Measurements from ENCODE around the gene ZBTB38.

ZBTB38 gene

GRCh38 chr3:141333836-141334626 lies 34.3 kb upstream of the ZBTB38 start:
- TF ChIP-seq, protein P1, sequence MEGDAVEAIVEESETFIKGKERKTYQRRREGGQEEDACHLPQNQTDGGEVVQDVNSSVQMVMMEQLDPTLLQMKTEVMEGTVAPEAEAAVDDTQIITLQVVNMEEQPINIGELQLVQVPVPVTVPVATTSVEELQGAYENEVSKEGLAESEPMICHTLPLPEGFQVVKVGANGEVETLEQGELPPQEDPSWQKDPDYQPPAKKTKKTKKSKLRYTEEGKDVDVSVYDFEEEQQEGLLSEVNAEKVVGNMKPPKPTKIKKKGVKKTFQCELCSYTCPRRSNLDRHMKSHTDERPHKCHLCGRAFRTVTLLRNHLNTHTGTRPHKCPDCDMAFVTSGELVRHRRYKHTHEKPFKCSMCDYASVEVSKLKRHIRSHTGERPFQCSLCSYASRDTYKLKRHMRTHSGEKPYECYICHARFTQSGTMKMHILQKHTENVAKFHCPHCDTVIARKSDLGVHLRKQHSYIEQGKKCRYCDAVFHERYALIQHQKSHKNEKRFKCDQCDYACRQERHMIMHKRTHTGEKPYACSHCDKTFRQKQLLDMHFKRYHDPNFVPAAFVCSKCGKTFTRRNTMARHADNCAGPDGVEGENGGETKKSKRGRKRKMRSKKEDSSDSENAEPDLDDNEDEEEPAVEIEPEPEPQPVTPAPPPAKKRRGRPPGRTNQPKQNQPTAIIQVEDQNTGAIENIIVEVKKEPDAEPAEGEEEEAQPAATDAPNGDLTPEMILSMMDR (IDR thresholded peaks at IDR 0.05; ENCODE audit: insufficient read depth, low read depth, low read length, missing control alignments) = no peak
- H3K4me3 ChIP-seq (ENCODE audit: low read length) = no peak overlapping the region
- DNase-seq (ENCODE audit: low read depth) = no peak

DNA sequence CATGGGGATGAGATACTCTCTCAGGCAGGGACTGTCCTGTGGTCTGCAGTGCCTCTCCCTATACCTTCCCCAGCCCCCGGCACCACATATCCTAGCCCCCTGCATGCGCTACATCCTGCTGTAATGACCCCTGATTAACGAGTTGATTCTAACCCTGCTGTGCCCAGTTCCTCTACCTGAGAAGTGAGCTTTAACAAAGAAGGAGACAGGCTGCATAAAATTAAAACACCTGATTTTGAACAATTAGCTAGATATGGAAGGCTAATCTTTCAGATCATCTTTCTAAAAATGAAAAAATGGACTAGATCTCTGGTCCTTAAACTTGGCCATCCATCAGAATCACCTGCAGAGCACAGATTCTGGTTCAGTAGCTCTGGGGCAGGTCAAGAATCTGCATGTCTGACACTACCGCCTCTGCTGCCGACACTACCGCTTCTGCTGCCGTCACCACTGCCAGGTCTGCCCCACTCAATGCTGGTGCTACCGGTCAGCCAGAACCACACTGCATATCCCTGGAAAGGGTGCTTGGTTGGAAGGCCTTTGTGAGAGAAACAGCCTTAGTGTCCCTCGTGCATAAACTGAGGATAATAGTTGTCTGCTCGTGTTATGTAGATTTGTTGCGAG lies 33.6 kb upstream of the ZBTB38 start:
- H3K4me3 ChIP-seq (ENCODE audit: low read length) = no peak overlapping the region

GRCh38 chr3:141335531-141336061 lies 32.7 kb upstream of the ZBTB38 start:
- TF ChIP-seq, protein P1 (IDR thresholded peaks at IDR 0.05; ENCODE audit: insufficient read depth, low read depth, low read length, missing control alignments) = no peak
- H3K4me3 ChIP-seq (ENCODE audit: low read length) = no peak overlapping the region
- DNase-seq (ENCODE audit: low read depth) = peak; percentile 33

More for the DNA sequence above, 33.6 kb upstream of the ZBTB38 start:
- TF ChIP-seq, protein P1 (IDR thresholded peaks at IDR 0.05; ENCODE audit: insufficient read depth, low read depth, low read length, missing control alignments) = no peak
- no peak for DNase-seq (ENCODE audit: low read depth)

- H3K4me3 ChIP-seq (ENCODE audit: low read length) = no peak overlapping the region
- DNase-seq (ENCODE audit: low read depth) = peak; percentile 93
Observed at GRCh38 chr3:141336672-141337522, 31.4 kb upstream of the ZBTB38 start.

GRCh38 chr3:141337523-141337854 lies 30.8 kb upstream of the ZBTB38 start:
- TF ChIP-seq, protein P1 (IDR thresholded peaks at IDR 0.05; ENCODE audit: insufficient read depth, low read depth, low read length, missing control alignments) = no peak
- no peak overlapping the region for H3K4me3 ChIP-seq (ENCODE audit: low read length)
- no peak for DNase-seq (ENCODE audit: low read depth)

More at GRCh38 chr3:141336672-141337522, 31.4 kb upstream of the ZBTB38 start:
- TF ChIP-seq, protein P1 (IDR thresholded peaks at IDR 0.05; ENCODE audit: insufficient read depth, low read depth, low read length, missing control alignments) = no peak

DNA sequence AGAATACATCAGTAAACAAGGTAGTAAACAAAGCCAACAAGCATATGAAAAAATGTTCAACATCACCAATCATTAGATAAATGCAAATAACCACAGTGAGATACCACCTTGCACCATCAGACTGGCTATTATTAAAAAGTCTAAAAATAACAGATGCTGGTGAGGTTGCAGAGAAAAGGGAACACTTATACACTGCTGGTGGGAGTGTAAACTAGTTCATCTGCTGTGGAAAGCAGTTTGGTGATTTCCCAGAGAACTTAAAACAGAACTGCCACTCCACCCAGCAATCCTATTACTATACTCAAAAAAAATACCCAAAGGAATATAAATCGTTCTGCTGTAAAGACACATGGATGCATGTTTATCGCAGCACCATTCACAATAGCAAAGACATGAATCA lies 30.3 kb upstream of the ZBTB38 start:
- no peak overlapping the region for H3K4me3 ChIP-seq (ENCODE audit: low read length)
- no peak for DNase-seq (ENCODE audit: low read depth)
- TF ChIP-seq, protein P1 (IDR thresholded peaks at IDR 0.05; ENCODE audit: insufficient read depth, low read depth, low read length, missing control alignments) = no peak
